Mesodermal cell (in vitro differentiated cells): ENCODE data around the gene EBF4.

ENCODE experiments used
- H3K27ac ChIP-seq: 2 replicates; pipeline ENCODE4 v1.7.0; 2013; ENCODE audit warnings: mild to moderate bottlenecking, low read depth, low read length, moderate library complexity; ENCODE audit not compliant: severe bottlenecking
- H3K36me3 ChIP-seq: 2 replicates; pipeline ENCODE4 v1.7.1; 2013; ENCODE audit warnings: mild to moderate bottlenecking, low read length, moderate library complexity; ENCODE audit not compliant: control insufficient read depth, insufficient read depth
- H3K4me1 ChIP-seq: one replicate; pipeline ENCODE4 v1.7.1; 2013; ENCODE audit warnings: mild to moderate bottlenecking, low read length; ENCODE audit not compliant: insufficient read depth, control insufficient read depth, poor library complexity, severe bottlenecking
- H3K4me3 ChIP-seq: 2 replicates; pipeline ENCODE4 v1.7.0; 2013; ENCODE audit warnings: low read length, control low read depth, mild to moderate bottlenecking; ENCODE audit not compliant: insufficient read depth, poor library complexity, severe bottlenecking; ENCODE audit errors: extremely low read depth
- H3K9me3 ChIP-seq: 2 replicates; pipeline ENCODE4 v1.7.1; 2013; ENCODE audit warnings: mild to moderate bottlenecking, low read length, moderate library complexity; ENCODE audit not compliant: control insufficient read depth
- WGBS, 2 experiments: methylation state at CpG; one replicate each; pipeline ENCODE4 v1.1.5; 2013; ENCODE audit warnings: missing lambda C conversion rate in 2 of 2; ENCODE audit not compliant: insufficient coverage in 2 of 2; 5-methylcytosine and 5-hydroxymethylcytosine counted together

Gene EBF4

DNA sequence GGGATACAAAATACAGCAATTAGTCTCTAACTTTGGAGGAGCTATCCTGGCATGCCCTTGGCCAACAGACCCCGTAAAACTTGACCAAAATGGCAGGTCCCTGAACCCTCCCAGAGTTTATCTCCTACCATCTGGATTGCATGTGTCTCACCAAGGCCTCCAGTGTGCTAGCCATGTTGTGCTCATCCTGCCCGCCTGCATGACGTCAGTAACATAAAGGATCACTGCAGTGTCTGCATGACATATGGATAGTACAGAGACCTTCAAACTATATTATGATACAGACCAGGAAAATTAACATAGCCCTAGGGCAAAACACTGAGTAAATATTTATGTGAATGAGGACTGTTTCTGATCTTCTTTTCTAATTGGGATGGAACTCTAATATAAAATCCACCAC lies 82.6 kb downstream of the EBF4 start:
- WGBS, 2 experiments = 80 to 100% methylated on average over 1 to 3 of the region's 3 CpGs
- H3K9me3 ChIP-seq = no peaks in the 10 kb centered on the region
- no peaks in the 10 kb centered on the region for H3K36me3 ChIP-seq
- H3K4me1 ChIP-seq = no peaks in the 10 kb centered on the region
- H3K4me3 ChIP-seq = no peak overlapping the region
- H3K27ac ChIP-seq = no peak overlapping the region

DNA sequence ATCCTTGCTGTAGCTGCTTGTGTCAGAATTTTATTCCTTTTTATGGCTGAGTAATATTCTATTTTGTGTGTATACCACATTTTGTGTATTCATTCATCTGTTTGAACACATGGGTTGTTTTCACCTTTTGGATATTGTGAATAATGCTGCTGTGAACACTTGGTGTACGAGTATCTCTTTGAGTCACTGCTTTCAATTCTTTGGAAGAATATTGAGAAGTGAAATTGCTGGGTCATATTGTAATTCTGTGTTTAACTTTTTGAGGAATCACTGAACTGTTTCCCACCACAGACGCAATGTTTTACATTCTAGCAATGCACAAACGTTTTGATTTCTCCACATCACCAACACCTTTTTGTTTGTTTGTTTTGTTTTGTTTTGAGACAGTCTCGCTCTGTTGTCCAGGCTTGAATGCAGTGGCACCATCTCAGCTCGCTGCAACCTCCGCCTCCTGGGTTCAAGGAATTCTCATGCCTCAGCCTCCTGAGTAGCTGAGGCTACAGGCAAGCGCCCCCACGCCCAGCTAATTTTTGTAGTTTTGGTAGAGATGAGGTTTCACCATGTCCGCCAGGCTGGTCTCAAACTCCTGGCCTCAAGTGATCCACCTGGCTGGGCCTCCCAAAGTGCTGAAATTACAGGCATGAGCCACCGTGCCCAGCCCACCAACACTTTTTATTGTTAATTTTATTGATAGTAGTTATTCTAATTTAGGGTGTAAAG lies 86.2 kb downstream of the EBF4 start:
- 90 to 94% methylated on average over 6 of the region's 10 CpGs for WGBS, 2 experiments
- no peak overlapping the region for H3K27ac ChIP-seq
- H3K4me3 ChIP-seq = no peak overlapping the region
- no peaks in the 10 kb centered on the region for H3K9me3 ChIP-seq
- no peaks in the 10 kb centered on the region for H3K36me3 ChIP-seq
- no peaks in the 10 kb centered on the region for H3K4me1 ChIP-seq

- no peak overlapping the region for H3K4me3 ChIP-seq
- no peaks in the 10 kb centered on the region for H3K4me1 ChIP-seq
- no peak overlapping the region for H3K27ac ChIP-seq
- no peaks in the 10 kb centered on the region for H3K36me3 ChIP-seq
- WGBS, 2 experiments = 67 to 80% methylated on average over 1 of the region's 3 CpGs
- no peaks in the 10 kb centered on the region for H3K9me3 ChIP-seq
Measured at GRCh38 chr20:2780948-2781347, 88.4 kb downstream of the EBF4 start.

- Histone ChIP-seq H3K9me3 (no peaks in the 10 kb centered on the region), H3K36me3 (no peaks in the 10 kb centered on the region), H3K27ac (no peak overlapping the region), H3K4me3 (no peak overlapping the region), H3K4me1 (no peaks in the 10 kb centered on the region)
- WGBS, 2 experiments = 80 to 90% methylated on average over 1 to 3 of the region's 6 CpGs
Measured at GRCh38 chr20:2783908-2784566, 91.5 kb downstream of the EBF4 start.

DNA sequence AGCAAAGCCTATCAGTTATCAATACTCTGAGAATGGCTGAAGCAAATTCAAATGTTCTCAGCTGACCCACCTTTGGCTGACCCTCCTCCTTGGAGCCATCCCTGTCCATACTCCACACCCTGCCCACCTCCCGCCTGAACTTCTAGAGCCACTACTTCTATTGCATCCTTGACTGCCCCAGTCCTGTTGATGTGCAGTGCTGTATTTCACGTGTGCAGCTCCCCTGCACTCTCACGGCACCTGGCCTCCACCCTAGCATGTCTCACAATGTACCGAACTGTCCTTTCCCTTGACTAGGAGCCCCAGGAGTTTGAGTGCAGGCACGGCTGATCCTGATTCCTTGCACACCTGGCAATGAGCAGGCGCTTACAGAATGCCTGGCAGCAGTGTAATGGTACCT lies 100.9 kb downstream of the EBF4 start:
- no peaks in the 10 kb centered on the region for H3K4me1 ChIP-seq
- no peaks in the 10 kb centered on the region for H3K9me3 ChIP-seq
- no peak overlapping the region for H3K4me3 ChIP-seq
- 96 to 97% methylated on average over 6 of the region's 6 CpGs for WGBS, 2 experiments
- H3K36me3 ChIP-seq = peaks cover 40% of the 10 kb centered on the region
- H3K27ac ChIP-seq = no peak overlapping the region

DNA sequence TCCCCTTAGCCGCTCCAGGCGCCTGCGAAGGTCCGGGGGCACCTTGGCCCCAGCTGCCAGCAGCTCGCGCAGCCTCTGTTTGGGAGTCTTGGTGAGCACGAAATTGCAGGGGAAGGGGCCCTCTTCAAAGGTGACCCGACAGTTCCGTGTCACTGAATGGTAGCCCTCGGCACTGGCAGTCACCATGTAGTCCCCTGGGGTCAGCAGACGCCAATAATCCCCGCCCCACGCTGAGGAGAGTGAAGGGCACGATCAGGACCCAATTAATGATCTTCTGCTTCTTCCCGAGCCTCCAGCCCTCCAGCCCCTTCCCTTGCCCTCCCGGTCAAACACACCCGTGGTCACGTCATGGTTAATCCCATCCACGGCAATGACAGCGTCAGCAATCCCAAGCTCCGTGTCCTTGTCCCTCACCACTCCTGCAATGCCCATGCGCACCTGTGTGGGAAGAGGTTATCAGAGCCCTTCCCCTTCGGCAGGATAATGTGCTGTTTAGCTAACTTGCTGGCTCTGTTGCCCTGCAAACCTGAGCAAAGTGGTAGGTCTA lies 101.7 kb downstream of the EBF4 start:
- no peak overlapping the region for H3K4me3 ChIP-seq
- H3K4me1 ChIP-seq = no peaks in the 10 kb centered on the region
- no peaks in the 10 kb centered on the region for H3K9me3 ChIP-seq
- peaks cover 43% of the 10 kb centered on the region for H3K36me3 ChIP-seq
- 97 to 98% methylated on average over 21 to 22 of the region's 23 CpGs for WGBS, 2 experiments
- no peak overlapping the region for H3K27ac ChIP-seq

DNA sequence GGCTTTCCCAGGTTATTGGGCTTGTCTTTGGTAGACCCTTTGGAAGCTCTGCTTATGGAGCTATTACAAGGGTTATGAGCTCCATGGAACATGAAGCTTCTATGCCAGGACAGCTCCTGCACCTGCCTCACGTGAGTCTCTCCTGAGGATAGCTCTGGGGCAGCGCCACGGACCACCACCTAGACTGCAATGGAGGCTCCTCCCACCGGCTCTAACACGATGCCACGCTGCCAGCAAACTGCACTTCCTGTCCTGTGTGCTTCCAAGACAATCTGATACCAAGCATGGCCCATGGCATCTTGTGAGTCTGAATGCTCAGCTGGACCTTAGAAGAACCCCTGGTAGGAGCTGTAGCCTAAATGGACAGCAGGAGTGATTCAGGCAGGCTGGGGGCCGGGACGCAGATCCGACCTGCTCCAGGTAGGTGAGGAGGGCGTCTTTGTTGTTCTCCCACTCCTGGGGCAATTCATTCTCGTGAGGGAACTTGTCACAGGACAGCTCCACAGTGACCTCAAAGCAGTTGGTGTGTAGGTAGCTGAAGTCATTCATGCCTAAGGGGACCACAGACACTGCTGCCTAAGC lies 102.4 kb downstream of the EBF4 start:
- peaks cover 43% of the 10 kb centered on the region for H3K36me3 ChIP-seq
- H3K9me3 ChIP-seq = no peaks in the 10 kb centered on the region
- no peak overlapping the region for H3K4me3 ChIP-seq
- WGBS, 2 experiments = 90 to 93% methylated on average over 11 of the region's 11 CpGs
- H3K27ac ChIP-seq = no peak overlapping the region
- H3K4me1 ChIP-seq = no peaks in the 10 kb centered on the region

- Histone ChIP-seq H3K9me3 (no peaks in the 10 kb centered on the region), H3K36me3 (peaks cover 43% of the 10 kb centered on the region), H3K27ac (no peak overlapping the region), H3K4me3 (no peak overlapping the region), H3K4me1 (no peaks in the 10 kb centered on the region)
- 94 to 96% methylated on average over 21 to 24 of the region's 24 CpGs for WGBS, 2 experiments
Measured at GRCh38 chr20:2795451-2795850, 102.9 kb downstream of the EBF4 start.

DNA sequence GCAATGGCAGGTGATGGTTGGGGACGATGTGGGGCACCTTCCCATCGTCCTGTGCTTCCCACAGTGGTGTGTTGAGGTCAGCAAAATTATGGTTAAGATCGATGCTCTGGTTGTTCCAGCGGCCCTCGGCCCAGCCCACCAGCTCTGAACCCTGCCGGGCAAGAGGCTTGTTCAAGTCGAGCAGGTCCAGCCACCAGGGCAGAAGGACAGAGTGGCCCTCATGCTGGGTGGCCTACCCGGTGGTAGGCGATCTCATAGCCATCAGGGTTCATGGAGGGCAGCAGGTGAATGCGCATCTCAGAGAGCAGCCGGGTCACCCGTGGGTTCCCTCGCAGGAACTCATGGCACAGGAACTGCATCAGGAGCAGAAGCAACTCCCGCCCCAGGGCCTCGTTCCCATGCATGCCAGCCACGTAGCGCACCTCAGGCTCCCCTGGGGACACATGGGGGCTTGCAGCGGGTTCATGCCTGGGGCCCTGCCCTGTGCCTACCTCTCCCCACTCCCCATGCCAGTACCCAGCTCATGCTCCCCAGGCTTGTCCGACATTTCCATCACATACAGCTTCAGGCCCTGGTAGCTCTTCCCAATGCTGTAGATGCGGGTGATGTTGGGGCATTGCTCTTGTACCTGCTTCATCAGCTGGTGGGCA lies 103.6 kb downstream of the EBF4 start:
- H3K36me3 ChIP-seq = peaks cover 43% of the 10 kb centered on the region
- peaks cover 2% of the 10 kb centered on the region for H3K4me1 ChIP-seq
- WGBS, 2 experiments = 98% methylated on average over 18 to 20 of the region's 20 CpGs
- H3K4me3 ChIP-seq = no peak overlapping the region
- no peak overlapping the region for H3K27ac ChIP-seq
- H3K9me3 ChIP-seq = no peaks in the 10 kb centered on the region

DNA sequence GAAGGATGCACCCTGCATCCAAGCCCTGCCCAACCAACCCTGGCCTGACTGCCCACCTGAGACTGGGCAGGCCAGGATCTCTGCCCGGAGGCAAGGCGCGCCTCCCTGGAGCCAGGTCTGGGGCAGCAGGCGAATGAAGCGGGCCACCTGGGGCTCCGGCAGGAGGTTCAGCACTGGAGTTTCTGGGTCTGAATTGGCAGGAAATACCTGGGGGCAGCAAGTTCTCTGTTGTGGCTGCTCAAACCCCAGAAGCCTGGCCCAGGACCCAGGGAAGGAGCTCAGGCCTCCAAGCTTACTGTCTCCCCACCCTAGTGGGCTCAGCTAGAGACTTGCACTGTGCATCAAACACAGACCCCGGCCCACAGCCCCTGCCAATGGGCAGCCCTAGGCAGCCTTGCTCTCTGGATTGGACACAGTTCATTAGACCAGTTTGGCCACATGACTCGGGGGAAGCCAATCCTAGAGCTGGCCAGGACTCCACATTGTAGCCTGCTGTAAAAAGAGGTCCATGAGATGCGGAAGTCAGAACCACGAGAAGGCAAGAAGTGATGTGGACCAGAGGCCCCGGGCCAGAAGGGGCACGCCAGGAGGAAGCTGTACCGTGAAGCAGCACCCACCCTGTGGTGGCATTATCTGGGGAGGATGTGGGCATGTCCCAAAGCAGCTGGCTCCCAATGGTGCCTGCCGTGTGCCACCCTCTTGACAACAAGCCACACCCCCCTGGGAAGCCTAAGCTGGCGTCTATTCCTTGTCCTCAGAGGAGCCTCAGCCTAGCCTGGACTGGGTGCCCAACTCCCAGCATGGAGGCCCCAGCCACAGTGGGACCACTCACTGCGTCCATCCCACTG lies 104.8 kb downstream of the EBF4 start:
- H3K27ac ChIP-seq = no peak overlapping the region
- H3K4me3 ChIP-seq = no peak overlapping the region
- peaks cover 43% of the 10 kb centered on the region for H3K36me3 ChIP-seq
- peaks cover 7% of the 10 kb centered on the region for H3K4me1 ChIP-seq
- no peaks in the 10 kb centered on the region for H3K9me3 ChIP-seq
- 90 to 96% methylated on average over 10 to 15 of the region's 16 CpGs for WGBS, 2 experiments
